Measurements from ENCODE around the gene UTP25.

The UTP25 gene

DNA sequence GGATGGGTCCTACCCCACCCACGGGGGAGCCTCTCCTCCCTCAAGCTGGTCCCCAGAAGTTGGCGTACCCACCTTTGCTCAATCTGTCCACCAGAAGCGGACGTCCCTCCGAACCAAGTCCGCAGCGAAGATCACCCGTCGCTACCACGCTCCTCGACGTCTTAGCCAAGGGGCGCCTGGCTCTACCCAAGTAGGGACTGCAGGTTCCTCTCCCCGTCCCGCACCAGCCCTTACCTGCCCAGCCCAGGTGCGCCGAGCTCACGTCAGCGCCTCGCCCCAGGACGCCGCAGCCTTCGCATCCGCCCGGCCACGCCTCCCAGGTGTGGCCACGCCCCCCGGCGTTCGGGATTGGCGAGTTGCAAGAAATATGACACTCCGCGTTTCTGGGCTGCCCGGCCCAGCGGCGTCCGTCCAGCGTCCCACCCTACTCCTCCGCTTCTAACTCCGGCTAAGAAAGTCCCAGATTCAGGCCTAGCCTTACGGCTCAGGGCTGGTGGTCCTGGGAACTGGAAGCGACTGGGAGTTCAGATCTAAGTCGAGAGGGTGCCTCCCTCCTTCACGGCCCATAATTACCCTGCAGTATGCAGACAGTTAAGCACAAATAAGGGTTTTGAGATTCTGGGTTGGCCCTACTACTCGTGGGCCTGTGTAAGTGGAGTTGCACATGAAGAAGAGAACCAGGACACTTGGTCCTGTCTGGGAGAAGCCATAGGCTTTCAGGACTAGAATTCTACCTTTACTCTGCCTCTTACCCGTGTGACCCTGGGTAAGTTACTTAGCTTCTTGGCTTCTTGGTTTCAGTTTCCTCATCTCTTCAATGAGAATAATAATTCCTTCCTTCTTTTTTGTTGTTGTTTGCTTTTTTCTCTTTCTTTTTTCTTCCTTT is 21.7 kb upstream of the UTP25 start, which contains the start of gene IRF6:
Gene IRF6, minus strand, starts transcription at position 268 of the 886 bp plus-strand sequence. CDS start 4,729 bp downstream, outside the sequence.
- DNase-seq: peak; percentile 93

DNA sequence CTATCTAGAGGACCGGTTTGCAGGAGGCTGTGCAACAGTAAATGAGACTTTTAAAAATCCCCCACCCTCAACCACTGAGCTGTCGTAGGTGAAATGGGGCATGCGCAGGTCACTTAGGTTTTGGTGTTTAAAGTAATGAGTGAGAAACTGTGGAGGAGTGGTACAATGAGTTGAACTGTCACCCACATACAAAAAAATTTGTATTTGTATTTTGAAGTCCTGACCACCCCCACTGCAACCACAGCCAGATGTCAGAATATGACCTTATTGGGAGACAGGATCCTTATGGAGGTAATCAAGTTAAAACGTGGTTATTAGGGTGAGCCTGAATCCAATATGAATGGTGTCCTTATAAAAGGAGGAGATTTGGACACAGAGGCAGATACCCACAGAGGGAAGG is 20.3 kb upstream of the UTP25 start:
- no peak for DNase-seq

DNA sequence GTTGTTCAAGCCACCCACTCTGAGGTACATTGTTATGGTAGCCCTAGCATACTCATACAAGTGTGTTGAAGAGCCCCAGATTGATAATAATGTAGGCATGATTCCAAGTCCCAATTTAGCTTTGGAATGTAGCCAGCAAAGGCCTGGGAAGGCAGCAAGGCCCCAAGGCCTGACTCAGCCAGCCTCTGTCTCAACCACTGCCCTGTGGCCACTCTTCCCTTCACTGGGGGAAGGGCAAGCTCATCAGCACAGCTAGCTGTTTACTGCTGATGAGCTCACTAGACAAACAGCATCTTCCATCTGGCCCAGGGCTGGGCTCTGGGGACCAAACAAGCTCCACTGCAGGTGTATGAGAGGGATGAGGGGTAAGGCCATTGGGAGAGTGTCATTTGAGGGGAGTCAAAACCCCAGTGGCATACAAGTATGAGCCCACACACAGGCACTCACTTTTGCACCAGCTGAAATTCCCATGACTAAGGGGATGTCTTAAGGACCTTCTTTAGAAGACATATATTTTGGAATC is 19.7 kb upstream of the UTP25 start:
- DNase-seq: peak; percentile 81

DNA sequence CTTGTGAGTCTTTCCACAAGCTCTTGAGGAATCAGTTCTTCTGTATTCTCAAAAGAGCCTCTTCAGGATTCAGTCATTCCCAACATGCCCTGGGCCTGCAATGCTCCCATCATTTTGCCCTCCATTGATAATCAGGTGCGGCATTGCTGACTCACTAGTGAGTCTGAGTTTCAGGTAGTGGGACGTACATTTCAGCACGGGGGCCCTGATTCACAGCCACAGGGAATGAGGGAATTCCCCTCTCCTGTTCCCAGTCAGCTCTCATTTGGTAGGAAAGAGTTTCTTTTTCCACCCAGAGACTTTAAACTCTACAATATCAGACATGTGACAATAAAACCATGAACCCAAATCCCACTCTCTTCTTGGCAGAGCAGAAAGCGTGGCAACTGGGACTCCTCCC is 18.2 kb upstream of the UTP25 start:
- DNase-seq: no peak

DNA sequence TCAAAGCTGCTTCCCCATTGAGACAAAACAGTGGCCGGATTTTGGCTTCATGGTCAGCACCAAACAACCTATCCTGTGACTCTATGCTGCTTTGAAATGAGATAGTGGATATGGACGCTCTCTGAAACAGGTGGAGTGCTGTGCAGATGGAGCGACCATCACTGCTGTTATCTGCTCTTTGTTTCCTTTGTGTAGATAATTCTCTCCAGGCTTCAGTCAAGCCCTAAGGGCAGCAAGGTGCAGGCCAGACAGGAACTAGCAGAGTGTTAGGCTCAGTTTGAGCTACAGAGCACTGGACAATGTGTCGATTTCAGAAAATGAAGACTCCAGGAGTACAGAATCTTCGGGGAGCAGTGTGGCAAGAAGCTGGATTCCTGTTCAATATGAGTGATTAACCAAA is 17.0 kb upstream of the UTP25 start:
- DNase-seq: no peak

DNA sequence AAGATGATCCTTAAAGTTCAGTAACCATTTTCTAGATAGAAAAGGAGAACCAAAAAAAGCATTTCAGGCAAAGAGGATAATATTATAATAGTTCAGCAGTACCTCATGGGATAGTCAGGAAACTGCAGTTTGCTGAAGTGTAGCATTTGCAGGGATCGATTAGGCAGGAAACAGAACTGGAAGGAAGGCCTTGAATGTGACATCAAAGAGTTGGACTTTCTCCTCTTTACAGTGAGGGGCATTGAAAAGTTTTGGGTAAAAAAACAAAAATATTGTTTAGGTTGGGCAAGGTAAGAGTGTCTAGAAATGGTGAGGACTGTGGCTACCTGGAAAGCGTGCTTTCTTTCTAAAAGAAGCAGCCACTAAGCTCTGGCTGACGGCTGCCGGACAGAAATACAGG is 13.9 kb upstream of the UTP25 start:
- DNase-seq: no peak

DNA sequence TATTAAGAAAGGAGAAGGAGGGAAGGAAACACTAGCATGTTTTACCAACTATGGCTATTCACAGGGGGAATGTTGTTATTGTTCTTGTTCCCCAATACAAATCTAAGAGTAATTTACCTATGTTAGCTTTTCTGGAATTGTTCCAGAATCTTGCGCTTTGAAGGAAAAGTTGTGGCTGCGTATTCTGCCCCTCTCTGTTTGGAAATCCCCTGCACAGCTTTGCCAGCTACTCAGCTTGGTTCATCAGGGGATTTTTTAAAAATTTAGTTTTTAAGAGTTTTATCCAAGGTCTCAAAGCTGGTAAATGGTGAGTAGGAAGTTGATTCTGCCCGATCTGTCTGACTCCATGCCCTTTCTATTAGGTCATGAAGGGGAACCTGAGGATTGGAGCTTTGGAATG is 12.3 kb upstream of the UTP25 start:
- no peak for DNase-seq

DNA sequence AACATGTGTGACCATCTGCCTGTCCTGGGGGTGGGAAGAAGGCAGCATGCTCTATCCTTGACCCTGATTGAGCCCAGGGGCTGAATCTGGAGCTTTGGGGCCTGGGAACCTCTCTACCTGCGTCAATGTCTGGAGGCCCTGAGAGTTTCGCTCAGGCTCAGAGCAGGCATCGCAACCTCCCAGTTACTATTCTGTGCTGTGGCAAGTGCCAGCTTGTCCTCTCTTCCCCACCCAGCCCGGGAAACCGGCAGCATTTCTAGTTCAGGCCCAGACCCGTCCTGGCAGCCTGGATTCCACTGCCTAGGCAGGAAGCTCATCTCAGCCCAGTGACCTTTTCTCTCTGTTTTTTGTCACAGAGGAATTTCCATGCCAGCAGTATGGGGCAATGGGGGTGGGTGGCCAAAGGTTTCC is 11.8 kb upstream of the UTP25 start:
- DNase-seq: no peak

DNA sequence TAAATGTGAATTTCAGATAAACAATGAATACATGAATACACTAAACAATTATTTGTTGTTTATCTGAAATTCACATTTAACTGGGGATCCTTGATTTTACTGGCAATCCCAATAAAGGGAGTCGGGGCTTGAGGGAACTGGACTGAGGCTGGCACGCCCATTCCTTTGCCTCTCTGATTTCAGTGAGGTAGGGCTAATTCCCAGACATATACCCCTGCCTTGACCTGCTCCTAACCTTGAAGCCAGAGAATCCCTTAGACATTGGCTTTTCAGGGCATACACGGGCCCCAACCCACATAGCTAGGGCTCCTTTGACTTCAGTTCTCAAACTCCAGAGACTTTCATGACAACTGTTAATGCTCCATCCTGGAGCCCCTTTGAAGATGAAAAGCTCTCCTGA is 10.8 kb upstream of the UTP25 start:
- no peak for DNase-seq

DNA sequence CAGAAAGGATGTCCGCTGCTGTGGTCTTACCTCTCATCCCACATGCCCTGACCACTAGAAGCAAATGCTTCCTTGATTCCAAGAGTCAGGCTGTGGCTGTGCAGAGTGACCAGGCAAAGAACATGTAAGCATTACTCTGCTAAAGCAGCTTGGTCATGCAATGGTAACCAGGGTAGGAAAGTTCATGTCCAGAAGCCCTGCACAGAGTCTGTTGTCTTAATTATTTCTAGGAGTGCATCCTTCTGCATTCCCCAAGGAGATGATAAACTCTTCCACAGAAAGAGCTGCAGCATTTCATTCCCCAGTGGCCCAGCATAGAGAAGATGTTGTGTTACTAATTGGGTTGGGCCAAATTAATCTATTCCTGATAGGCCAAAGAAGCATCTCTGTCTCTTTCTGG is 10.1 kb upstream of the UTP25 start:
- no peak for DNase-seq

DNA sequence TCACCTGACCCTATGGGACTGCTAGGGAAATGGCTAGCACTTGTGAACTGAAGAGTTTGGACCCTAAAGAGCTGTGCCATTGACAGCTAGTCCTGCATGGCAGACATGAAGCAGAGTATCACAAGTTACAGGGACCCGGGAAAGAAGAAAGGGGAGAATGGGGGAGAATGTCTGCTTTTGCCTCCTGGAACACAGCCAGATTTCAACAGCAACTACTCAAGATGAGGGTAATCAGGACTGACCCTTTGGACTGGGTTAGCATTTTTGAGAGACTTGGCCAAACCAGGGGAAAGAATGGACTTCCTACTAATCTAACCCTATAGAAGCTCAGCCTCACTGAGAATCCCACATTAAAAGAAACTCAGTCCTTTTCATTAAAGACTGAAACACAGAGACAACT is 8.7 kb upstream of the UTP25 start:
- DNase-seq: no peak

DNA sequence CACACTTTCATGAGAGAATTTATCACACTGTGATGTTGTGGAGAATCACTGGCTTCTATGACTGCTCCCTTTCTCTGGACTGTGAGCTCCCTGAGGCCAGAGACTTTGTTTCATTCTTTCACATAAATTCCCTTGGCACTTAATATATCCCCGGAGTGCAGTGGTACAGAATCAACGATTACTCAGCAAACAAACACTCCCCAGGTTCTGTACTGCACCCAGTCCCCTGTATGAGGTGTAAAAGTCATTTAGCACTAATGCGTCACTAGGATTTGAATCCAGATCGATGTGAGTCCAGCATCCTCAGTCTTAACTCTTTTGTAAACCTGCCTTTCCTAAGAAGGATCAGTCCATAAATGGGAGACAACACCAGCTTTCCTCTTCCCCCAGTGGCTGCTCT is 6.8 kb upstream of the UTP25 start:
- no peak for DNase-seq

DNA sequence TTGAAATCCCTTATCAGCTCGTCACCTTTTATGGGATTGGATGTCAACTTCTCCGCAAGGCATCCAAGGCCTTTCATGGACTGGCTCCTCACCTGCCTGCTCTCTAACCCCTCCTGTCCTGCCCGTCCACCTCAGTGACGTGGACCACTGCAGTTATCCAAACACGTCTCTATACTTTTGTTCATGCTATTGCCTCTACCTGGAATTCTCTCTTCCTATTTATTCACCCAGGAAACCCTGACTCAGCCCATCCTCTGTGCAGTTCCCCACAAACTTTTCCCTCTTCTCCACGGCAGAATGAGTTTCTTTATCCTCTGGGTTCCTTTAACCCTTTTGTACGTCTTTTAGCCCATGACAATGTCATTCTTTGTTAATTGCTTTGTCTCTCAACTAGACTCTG is 5.1 kb upstream of the UTP25 start:
- no peak for DNase-seq

DNA sequence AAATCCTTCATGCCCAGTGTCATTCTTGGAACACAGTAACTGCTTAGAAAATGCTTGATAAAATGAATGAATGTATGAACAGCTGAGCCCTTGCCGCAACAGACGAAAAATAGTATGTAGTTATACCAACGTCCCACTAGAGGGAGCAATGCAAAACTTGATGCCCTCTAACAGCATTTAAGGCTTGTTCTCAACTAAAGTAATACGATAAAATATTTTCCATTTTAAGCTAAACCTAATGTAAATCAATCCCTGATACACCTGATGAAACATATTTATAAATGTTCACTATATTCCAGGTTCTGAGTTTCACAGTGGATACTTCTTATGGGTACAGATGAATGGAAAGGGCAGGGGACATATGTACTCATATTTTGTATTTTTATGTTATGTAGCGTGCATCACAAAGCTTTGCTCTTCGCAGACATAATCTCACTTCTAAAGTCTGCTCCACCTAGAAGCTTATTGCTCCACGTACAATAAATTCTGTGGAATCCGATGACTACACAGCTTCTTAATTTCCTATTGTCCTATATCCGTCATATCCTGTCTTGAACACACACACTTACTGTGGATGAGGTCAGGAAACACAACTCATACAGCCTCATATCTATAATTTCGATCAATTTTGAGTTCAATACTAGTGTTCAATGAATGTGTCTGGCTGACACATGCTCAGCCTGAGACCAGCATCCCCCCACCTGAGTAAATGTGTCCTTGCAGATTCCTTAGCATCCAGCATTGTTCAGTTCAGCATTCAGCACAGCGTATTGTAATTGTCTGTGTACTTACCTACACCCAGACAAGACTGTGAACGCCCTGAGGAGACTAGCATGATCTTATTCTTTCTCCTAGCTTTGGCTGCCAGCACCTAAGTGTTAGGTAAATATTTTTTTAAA is 4.4 kb upstream of the UTP25 start:
- DNase-seq: peak; percentile 84

DNA sequence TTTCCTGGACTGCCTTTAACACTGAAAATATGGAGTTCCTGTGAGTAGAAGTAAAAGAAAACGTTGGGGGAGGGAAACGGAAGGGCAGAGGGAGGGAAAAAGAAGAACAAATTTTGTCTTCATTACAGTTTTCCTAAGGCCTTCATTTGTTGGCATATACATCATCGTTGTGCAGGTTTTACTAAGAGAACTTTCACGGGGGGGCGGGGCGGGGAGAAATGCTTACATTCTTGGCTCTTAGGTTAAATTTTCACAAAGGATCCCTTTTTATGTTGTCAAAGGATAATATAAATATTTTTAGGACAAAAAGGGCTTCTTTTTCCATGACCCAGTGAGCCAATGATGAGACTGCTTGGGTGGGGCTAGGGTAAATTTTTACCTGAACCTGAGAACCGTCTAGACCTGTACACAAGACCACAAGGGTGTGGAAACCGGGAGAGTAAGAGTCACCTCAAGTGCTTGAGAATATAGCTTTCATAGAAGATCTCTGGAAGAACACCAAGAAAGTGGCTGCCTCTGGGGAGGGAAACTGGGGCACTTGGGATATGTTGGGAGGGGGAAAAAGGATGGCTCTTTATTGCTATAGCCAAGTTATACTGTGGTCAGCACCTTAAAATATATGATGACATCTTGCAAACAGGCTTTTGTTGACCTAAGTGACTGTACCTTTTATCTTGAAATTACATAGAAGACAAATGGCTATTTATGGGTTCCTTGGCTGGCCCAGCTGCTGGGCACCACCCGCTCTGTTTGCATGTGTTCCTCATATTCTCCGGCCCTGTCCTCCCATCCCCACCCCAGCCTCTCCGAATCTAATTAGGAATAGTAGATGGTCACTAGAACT is 2.0 kb upstream of the UTP25 start:
- no peak for DNase-seq

DNA sequence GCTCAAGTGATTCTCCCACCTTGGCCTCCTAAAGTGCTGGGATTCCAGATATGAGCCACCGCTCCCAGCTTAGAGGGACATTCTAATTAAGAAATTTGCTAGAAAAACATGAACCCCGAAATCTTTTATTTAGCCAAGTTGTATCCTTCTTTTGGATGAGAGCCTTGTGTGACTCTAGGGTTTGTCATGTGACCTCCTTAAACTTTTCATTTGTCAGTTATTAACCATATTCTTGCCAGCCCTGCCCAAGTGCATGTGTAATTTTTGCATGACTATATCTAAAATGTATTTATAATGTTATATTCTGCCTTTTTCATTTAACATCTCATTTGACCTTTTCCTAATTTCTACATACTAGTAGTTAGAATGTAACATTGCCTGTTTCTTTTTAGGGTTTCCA is 1.9 kb downstream of the UTP25 start:
- DNase-seq: no peak

DNA sequence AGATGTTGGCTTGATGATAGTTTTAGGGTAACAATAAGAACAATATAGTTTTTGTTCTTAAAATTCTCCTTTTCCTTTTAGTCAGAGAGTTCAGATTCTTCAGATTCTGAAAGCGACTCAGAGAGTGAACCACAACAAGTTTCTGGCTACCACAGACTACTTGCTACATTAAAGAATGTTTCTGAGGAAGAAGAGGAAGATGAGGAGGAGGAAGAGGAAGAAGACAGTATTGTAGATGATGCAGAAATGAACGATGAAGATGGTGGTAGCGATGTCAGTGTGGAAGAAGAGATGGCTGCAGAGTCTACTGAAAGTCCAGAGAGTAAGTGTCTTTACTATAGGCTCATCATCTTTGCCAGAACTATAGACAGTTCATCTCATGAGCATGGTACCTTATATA is 3.0 kb downstream of the UTP25 start:
- DNase-seq: no peak

DNA sequence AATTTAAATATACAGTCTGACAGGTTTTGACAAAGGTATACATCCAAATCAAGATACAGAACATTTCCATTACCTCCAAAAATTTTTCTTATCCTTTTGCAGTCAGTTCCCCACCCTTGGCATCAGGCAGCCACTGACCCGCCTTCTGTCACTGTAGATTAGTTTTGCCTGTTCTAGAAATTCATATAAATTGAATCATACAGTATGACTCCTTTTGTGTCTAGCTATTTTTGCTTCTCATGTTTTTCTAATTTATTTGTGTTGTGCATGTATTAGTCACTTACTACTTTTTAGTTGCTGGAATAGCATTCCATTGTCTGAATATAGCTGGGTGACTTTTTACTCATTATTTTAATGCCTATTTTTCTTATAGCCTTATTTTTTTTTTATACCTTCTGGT is 3.8 kb downstream of the UTP25 start:
- no peak for DNase-seq

DNA sequence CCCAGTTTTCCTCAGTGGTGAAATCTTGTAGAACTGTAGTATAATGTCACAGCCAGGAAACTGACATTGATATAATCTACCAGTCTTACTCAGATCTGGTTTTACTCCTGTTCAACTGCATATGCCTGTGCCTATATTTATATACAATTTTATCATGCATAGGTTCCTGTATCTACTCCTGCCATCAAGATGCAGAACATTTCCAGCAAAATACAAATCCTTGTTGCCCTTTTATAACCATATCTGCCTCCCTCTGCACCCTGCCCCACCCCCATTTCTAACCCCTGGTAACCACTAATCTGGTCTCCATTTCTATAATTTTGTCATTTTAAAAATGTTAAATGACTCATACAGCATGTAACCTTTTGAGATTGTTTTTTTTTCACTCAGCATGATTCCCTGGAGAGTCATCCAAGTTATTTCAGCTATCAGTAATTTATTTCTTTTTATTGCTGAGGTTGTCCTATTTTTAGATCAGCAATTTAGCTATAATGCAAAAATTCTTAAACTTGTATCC is 8.1 kb downstream of the UTP25 start:
- no peak for DNase-seq

DNA sequence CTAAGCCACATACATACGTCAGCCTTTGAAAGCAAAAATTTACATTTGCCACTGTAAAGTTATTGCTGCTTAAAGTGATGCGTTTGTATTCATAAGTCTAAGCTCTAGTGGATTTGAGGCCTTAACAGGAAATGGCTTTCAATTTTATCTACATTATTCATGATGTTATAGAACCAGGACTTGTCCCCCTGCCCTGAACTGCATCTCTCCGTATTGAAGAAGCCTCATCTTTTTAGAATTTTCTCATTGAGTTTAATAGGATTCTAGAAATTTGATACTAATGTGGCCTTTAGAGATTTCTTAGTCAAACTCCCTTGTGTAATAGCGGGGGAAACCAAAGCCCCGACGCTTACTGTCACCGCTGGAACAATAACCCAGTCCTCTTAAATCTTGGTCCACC is 9.9 kb downstream of the UTP25 start:
- DNase-seq: no peak

DNA sequence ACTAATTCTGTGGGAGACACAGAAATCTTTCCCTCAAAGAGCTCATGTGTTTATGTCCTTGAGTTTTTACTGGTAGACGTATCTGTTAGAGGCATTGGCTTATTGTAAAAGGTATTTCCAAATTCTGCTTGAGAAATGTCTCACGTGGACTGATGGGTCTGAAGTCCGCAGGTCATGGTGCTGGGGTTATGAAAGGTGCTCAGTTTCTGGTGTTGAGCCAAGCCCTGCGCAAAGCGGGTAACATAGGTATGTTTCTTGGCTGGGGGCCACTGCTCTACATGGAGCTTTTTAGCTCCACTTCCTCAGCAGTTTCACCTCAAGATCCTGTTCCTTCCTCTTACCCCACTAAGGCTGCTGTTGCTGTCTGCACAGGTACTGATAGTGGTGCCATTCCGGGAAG is 10.8 kb downstream of the UTP25 start:
- no peak for DNase-seq

DNA sequence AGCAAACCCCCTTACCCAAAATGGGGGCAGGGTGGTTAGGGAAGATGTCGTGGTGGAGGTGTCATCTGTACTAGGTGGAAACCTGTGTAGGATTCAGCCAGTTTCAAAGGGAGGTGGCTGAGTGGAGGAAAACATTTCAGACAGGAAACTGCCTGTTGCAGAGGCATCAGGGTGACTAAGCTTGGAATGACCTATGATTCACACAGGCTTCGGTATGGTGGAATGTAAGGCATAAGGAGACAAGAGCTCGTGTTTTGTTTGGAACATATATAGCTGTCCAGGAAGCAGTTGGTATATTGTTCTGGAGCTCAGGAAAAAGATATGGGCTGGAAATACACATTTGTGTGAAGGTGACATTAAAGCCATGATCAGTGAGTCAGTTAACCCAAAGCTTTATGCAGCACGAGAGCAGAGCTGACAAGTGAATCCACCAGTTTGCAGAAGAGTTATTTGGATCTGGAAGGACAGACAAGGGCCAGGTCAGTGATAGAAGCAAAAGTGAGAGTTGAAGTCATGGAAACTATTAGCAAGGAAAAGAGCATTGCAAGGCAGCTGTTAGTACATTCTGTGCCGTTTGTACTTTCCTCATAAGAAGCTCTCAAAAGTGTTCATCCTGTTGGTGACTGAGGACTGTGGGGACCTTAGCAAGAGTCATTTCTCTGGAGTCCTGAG is 12.2 kb downstream of the UTP25 start:
- DNase-seq: no peak

Measured in hematopoietic multipotent progenitor cell treated with erythropoietin and hydrocortisone succinate and interleukin-3 and kit ligand, for 6 days (in vitro differentiated cells).